Endothelial cell of umbilical vein (primary cell): ENCODE data around the gene C16orf87. TPM values are rescaled to one million over a fixed set of nuclear protein-coding genes. Genes with fewer than 3 reads are reported as not detected.

Source experiments
- BruUV-seq: library from RNA; stranded (reverse); fragments of 400-500 nt; replicated peaks from 2 replicates; lab custom pipeline; 2021; lab: Mats Ljungman, UMichigan
- CTCF ChIA-PET: fragments of 300-600, 350-600 bp; sonication (Branson Sonifier 250); formaldehyde crosslinking; loops from one replicate; lab custom pipeline; 2021; ENCODE audit warnings: antibody characterized with exemption, inconsistent platforms; lab: Charles Lee
- POLR2A ChIA-PET: fragments of 300-600, 350-600 bp; sonication (Branson Sonifier 250); formaldehyde crosslinking; loops from one replicate; lab custom pipeline; 2021; ENCODE audit warnings: antibody characterized with exemption, inconsistent platforms; lab: Charles Lee
- DNase-seq: peaks from one replicate; pipeline ENCODE4 v3.0.0-alpha.2; 2011; ENCODE audit warnings: low read depth, low spot score
- FAIRE-seq: peaks from 2 replicates; lab custom pipeline; 2011; peaks lifted over from hg19 to GRCh38; lab: Jason Lieb, UNC
- H2AFZ ChIP-seq: 2 replicates; pipeline ENCODE4 v1.6.0; 2012; ENCODE audit warnings: low read depth, low read length, control low read depth, inconsistent platforms
- H3K27ac ChIP-seq: 2 replicates; pipeline ENCODE4 v1.5.1; 2011; ENCODE audit warnings: low read depth, mild to moderate bottlenecking, control low read depth, low read length, moderate library complexity; ENCODE audit not compliant: insufficient read depth
- H3K27me3 ChIP-seq, 2 experiments: 2 replicates each; pipeline versions ENCODE4 v1.6.0 to v1.6.1; 2011; ENCODE audit warnings: low read length in 2 of 2, mixed read lengths in 1 of 2; ENCODE audit not compliant: control insufficient read depth in 2 of 2, insufficient read depth in 2 of 2
- H3K36me3 ChIP-seq, 2 experiments: 2 replicates in 1 of 2; 3 replicates in 1 of 2; pipeline ENCODE4 v1.5.1; 2011; ENCODE audit warnings: low read length in 2 of 2, mild to moderate bottlenecking in 1 of 2, moderate library complexity in 1 of 2; ENCODE audit not compliant: control insufficient read depth in 2 of 2, insufficient read depth in 2 of 2; ENCODE audit errors: extremely low read depth in 1 of 2
- H3K4me1 ChIP-seq: 3 replicates; pipeline ENCODE4 v1.5.1; 2011; ENCODE audit warnings: mild to moderate bottlenecking, low read length; ENCODE audit not compliant: control insufficient read depth, insufficient read depth; ENCODE audit errors: extremely low read depth
- H3K4me2 ChIP-seq: 2 replicates; pipeline ENCODE4 v1.6.1; 2011; ENCODE audit warnings: low read length, control low read depth, mixed read lengths; ENCODE audit not compliant: insufficient read depth
- H3K4me3 ChIP-seq, 3 experiments: fragments of 200-600 bp in 1 of 3; sonication (generic), shearing (Covaris generic) in 1 of 3; replicated peaks in 1 of 3; 2 replicates each; pipeline ENCODE4 v1.5.1; 2011 to 2016; ENCODE audit warnings: control low read depth in 3 of 3, low read length in 3 of 3, mild to moderate bottlenecking in 2 of 3, inconsistent platforms in 1 of 3, low read depth in 1 of 3, moderate library complexity in 1 of 3; ENCODE audit not compliant: insufficient read depth in 1 of 3
- H3K79me2 ChIP-seq: 2 replicates; pipeline ENCODE4 v1.6.0; 2012; ENCODE audit warnings: low read length, inconsistent platforms; ENCODE audit not compliant: control insufficient read depth, insufficient read depth
- H3K9ac ChIP-seq: replicated peaks from 2 replicates; pipeline ENCODE3; 2011; ENCODE audit warnings: low read length, control low read depth; ENCODE audit not compliant: insufficient read depth; ENCODE audit errors: extremely low read depth
- H3K9me1 ChIP-seq: replicated peaks from 3 replicates; pipeline ENCODE4 v1.6.0; 2011; ENCODE audit warnings: mild to moderate bottlenecking, low read length; ENCODE audit not compliant: control insufficient read depth, insufficient read depth; ENCODE audit errors: extremely low read depth
- H3K9me3 ChIP-seq: replicated peaks from 2 replicates; pipeline ENCODE4 v1.5.1; 2012; ENCODE audit warnings: low read length, inconsistent platforms; ENCODE audit not compliant: control insufficient read depth, insufficient read depth
- H4K20me1 ChIP-seq: replicated peaks from 2 replicates; pipeline ENCODE3; 2011; ENCODE audit warnings: mild to moderate bottlenecking, low read length; ENCODE audit not compliant: control insufficient read depth, insufficient read depth; ENCODE audit errors: extremely low read depth
- EZH2 ChIP-seq: IDR thresholded peaks from 2 replicates; pipeline ENCODE4 v1.6.1; 2012; ENCODE audit warnings: borderline replicate concordance, low read depth, mild to moderate bottlenecking, moderate library complexity, low read length, inconsistent platforms; ENCODE audit not compliant: severe bottlenecking
- FOS ChIP-seq: IDR thresholded peaks from 2 replicates; pipeline ENCODE4 v1.6.1; 2011; ENCODE audit warnings: mild to moderate bottlenecking, low read length, moderate library complexity, borderline replicate concordance; ENCODE audit not compliant: insufficient read depth
- GATA2 ChIP-seq: IDR thresholded peaks from 2 replicates; pipeline ENCODE4 v1.7.0; 2011; ENCODE audit warnings: low read depth, mild to moderate bottlenecking, moderate library complexity, mixed read lengths, low read length; ENCODE audit not compliant: insufficient read length, insufficient read depth
- JUN ChIP-seq: IDR thresholded peaks from 2 replicates; pipeline ENCODE4 v1.6.1; 2011; ENCODE audit warnings: borderline replicate concordance, low read depth; ENCODE audit not compliant: insufficient read length, insufficient read depth
- MYC ChIP-seq: IDR thresholded peaks from one replicate; pipeline ENCODE4 v1.6.1; 2011; ENCODE audit warnings: mild to moderate bottlenecking, low read depth, low read length
- POLR2A ChIP-seq: IDR thresholded peaks from 2 replicates; pipeline ENCODE4 v1.6.1; 2012; ENCODE audit warnings: low read depth, mild to moderate bottlenecking, control low read depth, low read length
- POLR2AphosphoS5 ChIP-seq: IDR thresholded peaks from 2 replicates; pipeline ENCODE4 v1.6.1; 2012; ENCODE audit warnings: low read depth, mild to moderate bottlenecking, control low read depth, low read length, moderate library complexity; ENCODE audit not compliant: insufficient read depth
- dilution Hi-C: fragments of 300-500 bp; cut with MboI; formaldehyde crosslinking; loops from one replicate; pipeline ENCODE4 v1.15.0; 2019; ENCODE audit warnings: low sequenced_read_pairs; ENCODE audit not compliant: extremely low pct_ligation_motif_present
- intact Hi-C: fragments of 100-400 bp; cut with micrococcal nuclease; formaldehyde crosslinking; loops from one replicate; pipeline ENCODE4 v1.10.0; 2022
- polyA plus RNA-seq, 4 experiments: library from polyadenylated mRNA; depleted of rRNA in 3 of 4; stranded (reverse) in 3 of 4; unstranded in 1 of 4; fragments of >200 nt; gene quantifications; 2 replicates each; pipeline versions ENCODE4 v1.2.1 to v1.2.3, GENCODE V29; 2011 to 2012; ENCODE audit warnings: missing spikeins in 1 of 4
- total RNA-seq: library from RNA; stranded (reverse); gene quantifications from 2 replicates; pipeline ENCODE4 v1.2.3, GENCODE V29; 2021
- TF ChIP-seq, protein P1 (sequence below), 2 donors: IDR thresholded peaks; 1 replicate in 1 of 2; 2 replicates in 1 of 2; pipeline ENCODE4 v1.5.1; 2011; ENCODE audit warnings: low read length in 2 of 2, mild to moderate bottlenecking in 2 of 2, moderate library complexity in 2 of 2, control low read depth in 1 of 2, inconsistent platforms in 1 of 2, low read depth in 1 of 2; ENCODE audit not compliant: insufficient read depth in 1 of 2; ENCODE audit errors: extremely low read depth in 1 of 2
- TF ChIP-seq, protein P2 (sequence below): IDR thresholded peaks from 2 replicates; pipeline ENCODE4 v1.6.1; 2011; ENCODE audit not compliant: insufficient read depth, insufficient read length

C16orf87 gene
- total and polyA plus RNA-seq, 2 donors (not counting 3 experiments of a cell fraction or from before 2014, with no cell fraction given) = 2.4 to 8.5 TPM

DNA sequence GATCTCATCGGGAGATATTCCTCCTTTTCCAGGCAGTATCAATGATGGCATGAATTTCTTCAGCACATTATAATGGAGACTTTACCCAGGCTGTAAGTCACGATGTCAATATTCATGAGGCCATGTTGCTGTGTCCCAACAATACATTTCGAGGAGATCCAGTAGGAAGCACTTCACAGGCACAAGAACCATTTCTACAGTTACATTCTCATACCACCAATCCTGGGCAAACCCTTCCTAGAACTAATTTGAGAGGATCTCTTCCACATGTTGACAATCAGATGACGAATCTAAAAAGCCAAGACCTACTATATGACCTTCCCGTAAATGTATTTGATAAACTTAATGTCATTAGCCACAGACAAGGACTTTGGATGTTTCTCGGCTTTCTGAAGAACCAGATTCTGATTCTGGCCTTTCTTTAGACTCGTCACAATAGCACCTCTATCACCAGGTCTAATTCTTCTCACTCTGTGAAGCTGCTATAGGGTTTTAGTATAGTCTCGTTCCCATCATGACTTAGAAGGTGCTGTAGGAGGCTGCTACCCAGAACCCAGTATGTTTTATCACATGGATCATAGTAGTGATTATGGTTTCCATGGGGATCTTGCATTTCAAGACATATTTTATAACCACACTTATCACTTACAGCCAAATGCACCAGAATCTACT, 40.2 kb downstream of the C16orf87 start:
- no peak for FAIRE-seq

More for the DNA sequence above, 40.2 kb downstream of the C16orf87 start:
- Histone ChIP-seq H3K9ac (peak overlapping the region; percentile 67), H4K20me1 (no peaks in the 10 kb centered on the region), H3K36me3 (no peaks in the 10 kb centered on the region), H3K79me2 (no peaks in the 10 kb centered on the region), H3K4me1 (peaks cover 2% of the 10 kb centered on the region), H3K9me1 (no peaks in the 10 kb centered on the region), H2AFZ (peak overlapping the region; percentile 94), H3K4me2 (peak overlapping the region; percentile 37), H3K4me3 (peak overlapping the region in 1 of 3 experiments; percentile 51), H3K9me3 (no peaks in the 10 kb centered on the region), H3K27me3 (peaks cover 0 to 2% of the 10 kb centered on the region in 2 experiments), H3K27ac (peak overlapping the region; percentile 0)
- dilution Hi-C loops = no loop called here
- intact Hi-C loops = loop anchor here (1.0 kb wide), 1 partner anchor 41 kb away; the partner anchor contains the start of gene C16orf87
- no TSS peak for BruUV-seq
- no peak for TF ChIP-seq JUN
- TF ChIP-seq, protein P1, sequence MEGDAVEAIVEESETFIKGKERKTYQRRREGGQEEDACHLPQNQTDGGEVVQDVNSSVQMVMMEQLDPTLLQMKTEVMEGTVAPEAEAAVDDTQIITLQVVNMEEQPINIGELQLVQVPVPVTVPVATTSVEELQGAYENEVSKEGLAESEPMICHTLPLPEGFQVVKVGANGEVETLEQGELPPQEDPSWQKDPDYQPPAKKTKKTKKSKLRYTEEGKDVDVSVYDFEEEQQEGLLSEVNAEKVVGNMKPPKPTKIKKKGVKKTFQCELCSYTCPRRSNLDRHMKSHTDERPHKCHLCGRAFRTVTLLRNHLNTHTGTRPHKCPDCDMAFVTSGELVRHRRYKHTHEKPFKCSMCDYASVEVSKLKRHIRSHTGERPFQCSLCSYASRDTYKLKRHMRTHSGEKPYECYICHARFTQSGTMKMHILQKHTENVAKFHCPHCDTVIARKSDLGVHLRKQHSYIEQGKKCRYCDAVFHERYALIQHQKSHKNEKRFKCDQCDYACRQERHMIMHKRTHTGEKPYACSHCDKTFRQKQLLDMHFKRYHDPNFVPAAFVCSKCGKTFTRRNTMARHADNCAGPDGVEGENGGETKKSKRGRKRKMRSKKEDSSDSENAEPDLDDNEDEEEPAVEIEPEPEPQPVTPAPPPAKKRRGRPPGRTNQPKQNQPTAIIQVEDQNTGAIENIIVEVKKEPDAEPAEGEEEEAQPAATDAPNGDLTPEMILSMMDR (IDR thresholded peaks at IDR 0.05; ENCODE audit: extremely low read depth in 1 of 2, insufficient read depth in 1 of 2, low read depth in 1 of 2, low read length in 2 of 2) = no peak
- TF ChIP-seq, protein P2, sequence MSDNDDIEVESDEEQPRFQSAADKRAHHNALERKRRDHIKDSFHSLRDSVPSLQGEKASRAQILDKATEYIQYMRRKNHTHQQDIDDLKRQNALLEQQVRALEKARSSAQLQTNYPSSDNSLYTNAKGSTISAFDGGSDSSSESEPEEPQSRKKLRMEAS = no peak
- no peak for TF ChIP-seq POLR2A
- no peak for TF ChIP-seq EZH2
- TF ChIP-seq GATA2 = no peak
- no peak for TF ChIP-seq FOS
- no peak for TF ChIP-seq POLR2AphosphoS5
- TF ChIP-seq MYC = no peak
- DNase-seq = no peak
- POLR2A ChIA-PET = no interaction called here
- CTCF ChIA-PET = interaction anchor here (1.3 to 5.7 kb wide), 3 partner anchors 11 to 1374 kb away, joined by 3 to 42 read pairs (median 5); no protein-coding TSS in a partner anchor
